Measurements from ENCODE around the gene PRKX. TPM values are rescaled to one million over a fixed set of nuclear protein-coding genes. Genes with fewer than 3 reads are reported as not detected.

Gene PRKX
- total RNA-seq, 1 experiment from 2014 or later: 20.5 TPM

- intact Hi-C loops (cut with micrococcal nuclease; ENCODE audit: unreplicated experiment): no loop called here
- H3K36me3 ChIP-seq (ENCODE audit: control insufficient read depth, insufficient read depth, low read length): no peaks in the 10 kb centered on the region
- H3K27me3 ChIP-seq (ENCODE audit: control insufficient read depth, insufficient read depth, low read length): no peaks in the 10 kb centered on the region
- no TSS peak for BruUV-seq (replicated peaks)
- no peak for TF ChIP-seq TCF7L2 (IDR thresholded peaks at IDR 0.05; ENCODE audit: low read depth, low read length)
- TF ChIP-seq SIN3A (IDR thresholded peaks at IDR 0.05; ENCODE audit: borderline replicate concordance, insufficient read depth, low read depth, low read length): no peak
- no peak for TF ChIP-seq CTCF (IDR thresholded peaks at IDR 0.05)
- no peak for TF ChIP-seq POLR2AphosphoS5 (IDR thresholded peaks at IDR 0.05; ENCODE audit: low read depth, low read length)
- TF ChIP-seq REST (IDR thresholded peaks at IDR 0.05; ENCODE audit: insufficient read depth in 1 of 2, low read depth in 2 of 2, low read length in 1 of 2): no peak
- ChIA-PET CTCF (no interaction called here), POLR2A (no interaction called here)
- no peak for ATAC-seq
- H3K4me1 ChIP-seq (ENCODE audit: control insufficient read depth, insufficient read depth, low read length): no peaks in the 10 kb centered on the region
- DNase-seq (ENCODE audit: low read depth, low spot score): no peak
- no peak overlapping the region for H3K4me3 ChIP-seq (ENCODE audit: low read depth in 2 of 2, low read length in 2 of 2)
- in situ Hi-C loops (cut with HindIII; ENCODE audit: low pct_unique_long_range_greater_than_20kb, low sequenced_read_pairs): no loop called here
- no peaks in the 10 kb centered on the region for H3K9me3 ChIP-seq (ENCODE audit: control insufficient read depth, insufficient read depth, low read depth, low read length)
- no peak overlapping the region for H3K27ac ChIP-seq (ENCODE audit: low read length)
Measured at GRCh38 chrX:3680459-3680858, 33.0 kb downstream of the PRKX start.

- intact Hi-C loops (cut with micrococcal nuclease; ENCODE audit: unreplicated experiment) (no loop called here), in situ Hi-C loops (cut with HindIII; ENCODE audit: low pct_unique_long_range_greater_than_20kb, low sequenced_read_pairs) (no loop called here)
- no peak for DNase-seq (ENCODE audit: low read depth, low spot score)
- CTCF ChIA-PET: no interaction called here
- POLR2A ChIA-PET: no interaction called here
- no TSS peak for BruUV-seq (replicated peaks)
- TF ChIP-seq POLR2AphosphoS5 (IDR thresholded peaks at IDR 0.05; ENCODE audit: low read depth, low read length): no peak
- TF ChIP-seq TCF7L2 (IDR thresholded peaks at IDR 0.05; ENCODE audit: low read depth, low read length): no peak
- no peak for TF ChIP-seq SIN3A (IDR thresholded peaks at IDR 0.05; ENCODE audit: borderline replicate concordance, insufficient read depth, low read depth, low read length)
- TF ChIP-seq REST (IDR thresholded peaks at IDR 0.05; ENCODE audit: insufficient read depth in 1 of 2, low read depth in 2 of 2, low read length in 1 of 2): no peak
- TF ChIP-seq CTCF (IDR thresholded peaks at IDR 0.05): no peak
- H3K27me3 ChIP-seq (ENCODE audit: control insufficient read depth, insufficient read depth, low read length): no peaks in the 10 kb centered on the region
- H3K27ac ChIP-seq (ENCODE audit: low read length): no peak overlapping the region
- H3K4me1 ChIP-seq (ENCODE audit: control insufficient read depth, insufficient read depth, low read length): no peaks in the 10 kb centered on the region
- H3K4me3 ChIP-seq (ENCODE audit: low read depth in 2 of 2, low read length in 2 of 2): no peak overlapping the region
- no peaks in the 10 kb centered on the region for H3K9me3 ChIP-seq (ENCODE audit: control insufficient read depth, insufficient read depth, low read depth, low read length)
- H3K36me3 ChIP-seq (ENCODE audit: control insufficient read depth, insufficient read depth, low read length): no peaks in the 10 kb centered on the region
- ATAC-seq: no peak
Measured at GRCh38 chrX:3679669-3680068, 33.8 kb downstream of the PRKX start.
